Esophagus (tissue), 2 donors: ENCODE results near the gene SHH. TPM values are rescaled to one million over a fixed set of nuclear protein-coding genes. Genes with fewer than 3 reads are reported as not detected.

Experiments
- H3K27ac ChIP-seq, 2 donors: one replicate each; pipeline ENCODE4 v1.5.1; 2013; ENCODE audit warnings: low read depth in 2 of 2, mild to moderate bottlenecking in 2 of 2, inconsistent platforms in 1 of 2, low read length in 1 of 2, moderate library complexity in 1 of 2
- H3K27me3 ChIP-seq, 2 donors: one replicate each; pipeline ENCODE4 v1.6.1; 2013; ENCODE audit warnings: low read length in 2 of 2, control low read depth in 1 of 2, mild to moderate bottlenecking in 1 of 2; ENCODE audit not compliant: insufficient read depth in 2 of 2, control insufficient read depth in 1 of 2
- H3K36me3 ChIP-seq, 2 donors: one replicate each; pipeline ENCODE4 v1.6.1; 2013; ENCODE audit warnings: low read length in 1 of 2; ENCODE audit not compliant: control insufficient read depth in 2 of 2, insufficient read depth in 2 of 2
- H3K4me1 ChIP-seq, 2 donors: one replicate each; pipeline ENCODE4 v1.6.1; 2013; ENCODE audit warnings: low read length in 1 of 2; ENCODE audit not compliant: control insufficient read depth in 2 of 2, insufficient read depth in 2 of 2
- H3K4me3 ChIP-seq, 2 donors: one replicate each; pipeline ENCODE4 v1.5.1; 2013; ENCODE audit warnings: low read length in 2 of 2, mild to moderate bottlenecking in 2 of 2, low read depth in 1 of 2, moderate library complexity in 1 of 2
- H3K9me3 ChIP-seq, 2 donors: one replicate each; pipeline ENCODE4 v1.6.1; 2013; ENCODE audit warnings: mild to moderate bottlenecking in 2 of 2, low read depth in 1 of 2, low read length in 1 of 2, moderate library complexity in 1 of 2; ENCODE audit not compliant: control insufficient read depth in 2 of 2, insufficient read depth in 1 of 2
- WGBS, 2 donors: extraction: QIAGEN DNeasy Blood & Tissue Kit; methylation state at CpG; one replicate each; pipeline ENCODE4 v1.1.7; 2013; 5-methylcytosine and 5-hydroxymethylcytosine counted together
- polyA plus RNA-seq, 2 donors: library from polyadenylated mRNA; stranded (reverse); fragments of 200-250 nt; gene quantifications; one replicate each; pipeline ENCODE4 v1.2.3, GENCODE V29; 2013
- donor health status: healthy with polysubstance abuse.
- donor health status: Bipolar disorder and iron deficiency.

The SHH gene
- polyA plus RNA-seq, 2 donors, result 0.01 to 0.04 TPM

GRCh38 chr7:155802291-155802690 is 10.0 kb downstream of the SHH start:
- Histone ChIP-seq H3K4me1 (peaks cover 9 to 19% of the 10 kb centered on the region in 2 donors), H3K36me3 (no peaks in the 10 kb centered on the region), H3K27ac (no peak overlapping the region), H3K4me3 (no peak overlapping the region), H3K9me3 (no peaks in the 10 kb centered on the region), H3K27me3 (peaks cover 8 to 36% of the 10 kb centered on the region in 2 donors)
- 51 to 52% methylated on average over 6 of the region's 6 CpGs for WGBS, 2 donors

- Histone ChIP-seq H3K4me3 (no peak overlapping the region), H3K4me1 (peaks cover 9 to 20% of the 10 kb centered on the region in 2 donors), H3K27ac (no peak overlapping the region), H3K36me3 (no peaks in the 10 kb centered on the region), H3K27me3 (peaks cover 8 to 31% of the 10 kb centered on the region in 2 donors), H3K9me3 (no peaks in the 10 kb centered on the region)
- 79 to 86% methylated on average over 16 of the region's 16 CpGs for WGBS, 2 donors
Measured at GRCh38 chr7:155800741-155801267, 11.5 kb downstream of the SHH start.

- Histone ChIP-seq H3K27ac (no peak overlapping the region), H3K36me3 (no peaks in the 10 kb centered on the region), H3K9me3 (no peaks in the 10 kb centered on the region), H3K27me3 (peaks cover 8 to 27% of the 10 kb centered on the region in 2 donors), H3K4me3 (no peak overlapping the region), H3K4me1 (peaks cover 9 to 17% of the 10 kb centered on the region in 2 donors)
- 84 to 86% methylated on average over 11 of the region's 11 CpGs for WGBS, 2 donors
Measured at GRCh38 chr7:155800301-155800700, 12.0 kb downstream of the SHH start.

- H3K4me1 ChIP-seq, result peaks cover 5 to 12% of the 10 kb centered on the region in 2 donors
- H3K27ac ChIP-seq, result no peak overlapping the region
- WGBS, 2 donors, result 58 to 60% methylated on average over 19 of the region's 19 CpGs
- H3K4me3 ChIP-seq, result no peak overlapping the region
- no peaks in the 10 kb centered on the region for H3K9me3 ChIP-seq
- no peaks in the 10 kb centered on the region for H3K36me3 ChIP-seq
- H3K27me3 ChIP-seq, result peaks cover 8 to 24% of the 10 kb centered on the region in 2 donors
Measured at GRCh38 chr7:155799514-155799913, 12.7 kb downstream of the SHH start.

- 57% methylated on average over 13 of the region's 13 CpGs for WGBS, 2 donors
- peaks cover 4 to 8% of the 10 kb centered on the region in 2 donors for H3K4me1 ChIP-seq
Measured at GRCh38 chr7:155798673-155799439, 13.4 kb downstream of the SHH start.

GRCh38 chr7:155797262-155798250 is 14.7 kb downstream of the SHH start:
- 62 to 66% methylated on average over 38 of the region's 38 CpGs for WGBS, 2 donors
- Histone ChIP-seq H3K27ac (no peak overlapping the region), H3K27me3 (peaks cover 4 to 5% of the 10 kb centered on the region in 2 donors), H3K36me3 (no peaks in the 10 kb centered on the region), H3K9me3 (no peaks in the 10 kb centered on the region), H3K4me1 (peaks cover 4 to 8% of the 10 kb centered on the region in 2 donors), H3K4me3 (no peak overlapping the region)

More at GRCh38 chr7:155798673-155799439, 13.4 kb downstream of the SHH start:
- Histone ChIP-seq H3K9me3 (no peaks in the 10 kb centered on the region), H3K27ac (no peak overlapping the region), H3K36me3 (no peaks in the 10 kb centered on the region), H3K27me3 (peaks cover 8 to 17% of the 10 kb centered on the region in 2 donors), H3K4me3 (no peak overlapping the region)

GRCh38 chr7:155796381-155797261 is 15.6 kb downstream of the SHH start:
- no peak overlapping the region for H3K27ac ChIP-seq
- H3K27me3 ChIP-seq, result peaks cover 4 to 5% of the 10 kb centered on the region in 2 donors
- no peaks in the 10 kb centered on the region for H3K36me3 ChIP-seq
- no peaks in the 10 kb centered on the region for H3K9me3 ChIP-seq
- no peak overlapping the region for H3K4me3 ChIP-seq
- peaks cover 4 to 8% of the 10 kb centered on the region in 2 donors for H3K4me1 ChIP-seq
- 30 to 31% methylated on average over 47 to 60 of the region's 60 CpGs for WGBS, 2 donors

- H3K9me3 ChIP-seq, result no peaks in the 10 kb centered on the region
- H3K27me3 ChIP-seq, result peaks cover 4 to 5% of the 10 kb centered on the region in 2 donors
- H3K36me3 ChIP-seq, result no peaks in the 10 kb centered on the region
- H3K27ac ChIP-seq, result no peak overlapping the region
- H3K4me1 ChIP-seq, result peaks cover 4 to 8% of the 10 kb centered on the region in 2 donors
- H3K4me3 ChIP-seq, result no peak overlapping the region
- 86 to 89% methylated on average over 8 of the region's 8 CpGs for WGBS, 2 donors
Measured at GRCh38 chr7:155795951-155796350, 16.3 kb downstream of the SHH start.
